ENCODE data around the gene KCNH2. TPM values are rescaled to one million over a fixed set of nuclear protein-coding genes. Genes with fewer than 3 reads are reported as not detected.

Gene KCNH2
- polyA plus RNA-seq, 3 donors: not detected

- H3K4me1 Mint-ChIP-seq: peaks cover 28% of the 10 kb centered on the region
- no peak for DNase-seq
- peaks cover 32 to 64% (median 37%) of the 10 kb centered on the region in 3 donors for H3K27me3 Mint-ChIP-seq (ENCODE audit: low read depth in 3 of 3)
- H3K4me1 ChIP-seq (ENCODE audit: control insufficient read depth in 1 of 2, insufficient read depth in 2 of 2, low read length in 2 of 2): peaks cover 16 to 29% of the 10 kb centered on the region in 2 donors
- H3K27ac ChIP-seq (ENCODE audit: low read depth in 1 of 2, low read length in 2 of 2): no peak overlapping the region
- H3K27me3 ChIP-seq (ENCODE audit: control insufficient read depth in 2 of 2, insufficient read depth in 2 of 2, low read length in 2 of 2): peaks cover 2 to 30% of the 10 kb centered on the region in 2 donors
- H3K79me2 ChIP-seq (ENCODE audit: insufficient read depth, low read length): no peaks in the 10 kb centered on the region
- H3K9me3 ChIP-seq (replicated peaks in 1 of 2; ENCODE audit: control insufficient read depth in 1 of 2, insufficient read depth in 1 of 2, low read length in 2 of 2): peaks cover 0 to 4% of the 10 kb centered on the region in 2 donors
- no peaks in the 10 kb centered on the region for H3K36me3 ChIP-seq (replicated peaks in 1 of 2; ENCODE audit: control insufficient read depth in 1 of 2, insufficient read depth in 2 of 2, low read length in 2 of 2)
- no peak overlapping the region for H2AFZ ChIP-seq (ENCODE audit: insufficient read depth, low read depth, low read length, poor library complexity, severe bottlenecking)
- H4K20me1 ChIP-seq (ENCODE audit: insufficient read depth, low read length): no peaks in the 10 kb centered on the region
- intact Hi-C loops (cut with micrococcal nuclease): no loop called here
- H3K9me3 Mint-ChIP-seq: peaks cover 0 to 5% (median 0%) of the 10 kb centered on the region in 7 donors
- no peak overlapping the region for H3K4me2 ChIP-seq (replicated peaks; ENCODE audit: extremely low read depth, low read length, poor library complexity, severe bottlenecking)
- no peak overlapping the region for H3K27ac Mint-ChIP-seq
- no peak overlapping the region for H3K9ac ChIP-seq (ENCODE audit: insufficient read depth, low read length, poor library complexity, severe bottlenecking)
- no peak for TF ChIP-seq CTCF (IDR thresholded peaks at IDR 0.05)
- 51% methylated on average over 7 of the region's 7 CpGs for WGBS (ENCODE audit: insufficient coverage)
- H3K4me3 ChIP-seq (replicated peaks in 1 of 3; ENCODE audit: low read depth in 2 of 3, low read length in 3 of 3): no peak overlapping the region
- H3K36me3 Mint-ChIP-seq: peaks cover 0 to 3% of the 10 kb centered on the region in 2 donors
- H3K4me3 Mint-ChIP-seq: no peak overlapping the region
These were observed 29.4 kb upstream of the KCNH2 start for GRCh38 chr7:151007469-151007898.

GRCh38 chr7:151006590-151007300, 28.6 kb upstream of the KCNH2 start:
- Histone ChIP-seq H3K4me1 (ENCODE audit: control insufficient read depth in 1 of 2, insufficient read depth in 2 of 2, low read length in 2 of 2) (peaks cover 16 to 26% of the 10 kb centered on the region in 2 donors), H3K9me3 (replicated peaks in 1 of 2; ENCODE audit: control insufficient read depth in 1 of 2, insufficient read depth in 1 of 2, low read length in 2 of 2) (peaks cover 0 to 4% of the 10 kb centered on the region in 2 donors), H3K79me2 (ENCODE audit: insufficient read depth, low read length) (no peaks in the 10 kb centered on the region), H2AFZ (ENCODE audit: insufficient read depth, low read depth, low read length, poor library complexity, severe bottlenecking) (no peak overlapping the region), H3K27ac (ENCODE audit: low read depth in 1 of 2, low read length in 2 of 2) (no peak overlapping the region), H3K4me2 (replicated peaks; ENCODE audit: extremely low read depth, low read length, poor library complexity, severe bottlenecking) (no peak overlapping the region), H3K9ac (ENCODE audit: insufficient read depth, low read length, poor library complexity, severe bottlenecking) (no peak overlapping the region), H4K20me1 (ENCODE audit: insufficient read depth, low read length) (no peaks in the 10 kb centered on the region), H3K36me3 (replicated peaks in 1 of 2; ENCODE audit: control insufficient read depth in 1 of 2, insufficient read depth in 2 of 2, low read length in 2 of 2) (no peaks in the 10 kb centered on the region), H3K27me3 (ENCODE audit: control insufficient read depth in 2 of 2, insufficient read depth in 2 of 2, low read length in 2 of 2) (peaks cover 0 to 22% of the 10 kb centered on the region in 2 donors), H3K4me3 (replicated peaks in 1 of 3; ENCODE audit: low read depth in 2 of 3, low read length in 3 of 3) (no peak overlapping the region)
- Mint-ChIP-seq H3K27me3 (ENCODE audit: low read depth in 3 of 3) (peaks cover 24 to 58% (median 36%) of the 10 kb centered on the region in 3 donors), H3K27ac (no peak overlapping the region), H3K9me3 (peaks cover 0 to 3% (median 0%) of the 10 kb centered on the region in 7 donors), H3K4me3 (no peak overlapping the region), H3K36me3 (no peaks in the 10 kb centered on the region), H3K4me1 (peaks cover 24% of the 10 kb centered on the region)
- TF ChIP-seq CTCF (IDR thresholded peaks at IDR 0.05): no peak
- WGBS (ENCODE audit: insufficient coverage): 93% methylated on average over 23 of the region's 23 CpGs
- no peak for DNase-seq
- intact Hi-C loops (cut with micrococcal nuclease): no loop called here
